ENCODE measurements around the gene SLCO2A1.

Gene SLCO2A1

GRCh38 chr3:133967992-133968892, 61.5 kb downstream of the SLCO2A1 start:
- TF ChIP-seq POLR2AphosphoS5 (IDR thresholded peaks at IDR 0.05; ENCODE audit: borderline replicate concordance, low read depth, low read length) (no peak), FOXP2 (optimal IDR thresholded peaks at IDR 0.05; ENCODE audit: control extremely low read depth, extremely low read length, insufficient read depth) (no peak), EZH2 (IDR thresholded peaks at IDR 0.05) (no peak)
- Histone ChIP-seq H3K36me3 (ENCODE audit: insufficient read depth, low read length) (no peaks in the 10 kb centered on the region), H3K4me3 (no peak overlapping the region), H3K27ac (no peak overlapping the region), H3K9me3 (ENCODE audit: low read depth, low read length) (peaks cover 4% of the 10 kb centered on the region; the same call in 1 of the 2 replicates), H3K9ac (ENCODE audit: insufficient read length) (no peak overlapping the region)
- DNase-seq (ENCODE audit: low read depth, low spot score), result no peak

- H3K36me3 ChIP-seq (ENCODE audit: insufficient read depth, low read length), result no peaks in the 10 kb centered on the region
- TF ChIP-seq EZH2 (IDR thresholded peaks at IDR 0.05) (no peak), FOXP2 (optimal IDR thresholded peaks at IDR 0.05; ENCODE audit: control extremely low read depth, extremely low read length, insufficient read depth) (no peak), POLR2AphosphoS5 (IDR thresholded peaks at IDR 0.05; ENCODE audit: borderline replicate concordance, low read depth, low read length) (no peak)
- H3K9ac ChIP-seq (ENCODE audit: insufficient read length), result no peak overlapping the region
- H3K4me3 ChIP-seq, result no peak overlapping the region
- H3K9me3 ChIP-seq (ENCODE audit: low read depth, low read length), result no peaks in the 10 kb centered on the region
- no peak overlapping the region for H3K27ac ChIP-seq
- DNase-seq (ENCODE audit: low read depth, low spot score), result no peak
Measured at GRCh38 chr3:133966954-133967353, 62.8 kb downstream of the SLCO2A1 start.

- no peak overlapping the region for H3K4me3 ChIP-seq
- TF ChIP-seq FOXP2 (optimal IDR thresholded peaks at IDR 0.05; ENCODE audit: control extremely low read depth, extremely low read length, insufficient read depth), result no peak
- no peak for TF ChIP-seq POLR2AphosphoS5 (IDR thresholded peaks at IDR 0.05; ENCODE audit: borderline replicate concordance, low read depth, low read length)
- TF ChIP-seq EZH2 (IDR thresholded peaks at IDR 0.05), result no peak
Measured at GRCh38 chr3:133965906-133966305, 63.8 kb downstream of the SLCO2A1 start.

DNA sequence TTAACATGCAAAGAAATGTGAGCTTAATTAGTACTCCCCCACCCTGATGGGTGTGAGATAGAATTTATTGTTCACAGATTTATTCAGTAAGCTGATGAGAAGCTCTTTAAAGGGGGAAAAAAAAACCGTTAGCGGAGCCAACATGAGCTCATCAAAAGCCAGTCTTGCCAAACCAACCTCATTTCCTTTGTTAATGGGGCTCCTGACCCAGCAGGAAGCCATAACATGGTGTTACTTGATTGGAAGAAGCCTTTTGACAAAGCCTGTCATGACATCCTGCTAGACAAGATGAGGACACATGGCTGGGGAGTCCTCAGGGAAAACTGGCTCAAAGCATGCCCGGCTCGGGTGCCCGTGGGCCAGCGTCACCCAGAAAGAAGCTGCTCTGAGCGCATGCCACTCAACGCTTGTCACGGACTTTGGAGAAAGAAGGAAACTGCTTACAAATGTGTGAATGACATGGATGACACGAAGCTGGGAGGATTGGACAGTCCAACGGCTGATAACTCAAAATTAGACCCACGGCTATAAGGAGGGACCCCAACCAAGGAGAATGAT, 64.6 kb downstream of the SLCO2A1 start:
- Histone ChIP-seq H3K4me3 (no peak overlapping the region), H3K36me3 (ENCODE audit: insufficient read depth, low read length) (no peaks in the 10 kb centered on the region), H3K9ac (ENCODE audit: insufficient read length) (no peak overlapping the region), H3K27ac (no peak overlapping the region), H3K9me3 (ENCODE audit: low read depth, low read length) (no peaks in the 10 kb centered on the region)
- no peak for DNase-seq (ENCODE audit: low read depth, low spot score)
- TF ChIP-seq FOXP2 (optimal IDR thresholded peaks at IDR 0.05; ENCODE audit: control extremely low read depth, extremely low read length, insufficient read depth) (no peak), POLR2AphosphoS5 (IDR thresholded peaks at IDR 0.05; ENCODE audit: borderline replicate concordance, low read depth, low read length) (no peak), EZH2 (IDR thresholded peaks at IDR 0.05) (no peak)

More at GRCh38 chr3:133965906-133966305, 63.8 kb downstream of the SLCO2A1 start:
- Histone ChIP-seq H3K9me3 (ENCODE audit: low read depth, low read length) (no peaks in the 10 kb centered on the region), H3K9ac (ENCODE audit: insufficient read length) (no peak overlapping the region), H3K36me3 (ENCODE audit: insufficient read depth, low read length) (no peaks in the 10 kb centered on the region), H3K27ac (no peak overlapping the region)
- no peak for DNase-seq (ENCODE audit: low read depth, low spot score)

- no peak for DNase-seq (ENCODE audit: low read depth, low spot score)
- H3K36me3 ChIP-seq (ENCODE audit: insufficient read depth, low read length), result no peaks in the 10 kb centered on the region
- no peak overlapping the region for H3K9ac ChIP-seq (ENCODE audit: insufficient read length)
- no peaks in the 10 kb centered on the region for H3K9me3 ChIP-seq (ENCODE audit: low read depth, low read length)
- no peak overlapping the region for H3K4me3 ChIP-seq
- no peak for TF ChIP-seq POLR2AphosphoS5 (IDR thresholded peaks at IDR 0.05; ENCODE audit: borderline replicate concordance, low read depth, low read length)
- TF ChIP-seq FOXP2 (optimal IDR thresholded peaks at IDR 0.05; ENCODE audit: control extremely low read depth, extremely low read length, insufficient read depth), result no peak
- no peak for TF ChIP-seq EZH2 (IDR thresholded peaks at IDR 0.05)
- no peak overlapping the region for H3K27ac ChIP-seq
Measured at GRCh38 chr3:133964547-133964946, 65.2 kb downstream of the SLCO2A1 start.

DNA sequence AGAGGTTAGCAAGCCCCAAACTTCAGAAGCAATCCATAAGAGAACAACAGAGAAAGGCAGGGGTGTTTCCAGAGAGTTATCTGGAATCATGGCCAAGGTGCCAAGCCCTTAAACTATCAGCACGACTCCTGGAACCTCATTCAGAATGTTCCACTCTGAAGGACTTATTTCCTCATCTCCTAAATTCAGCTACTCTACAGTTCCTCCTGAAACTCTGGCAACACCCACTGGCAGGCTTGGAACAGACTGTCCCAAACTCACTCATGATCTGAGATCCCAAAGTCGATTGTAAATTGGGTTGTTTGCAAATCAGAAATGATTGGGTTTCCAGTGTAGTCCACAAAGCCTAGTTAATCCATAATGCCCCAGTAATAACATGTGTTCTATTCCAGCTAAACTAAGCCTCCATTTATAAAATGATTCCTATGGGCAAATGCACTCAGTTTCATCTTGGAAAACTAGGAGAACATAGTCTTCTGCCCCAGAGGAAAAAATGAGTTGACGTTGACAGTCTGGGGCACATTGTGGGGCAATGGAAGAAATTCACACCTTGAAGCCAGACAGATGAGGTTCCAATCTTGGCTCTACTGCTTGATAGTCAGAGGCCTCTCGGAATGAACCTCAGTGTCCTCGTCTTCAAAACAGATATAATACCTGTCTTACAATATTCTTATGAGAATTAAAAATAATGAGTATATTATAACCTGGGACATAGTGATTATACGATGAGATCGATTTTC, 65.9 kb downstream of the SLCO2A1 start:
- no peak overlapping the region for H3K9ac ChIP-seq (ENCODE audit: insufficient read length)
- H3K9me3 ChIP-seq (ENCODE audit: low read depth, low read length), result no peaks in the 10 kb centered on the region
- H3K36me3 ChIP-seq (ENCODE audit: insufficient read depth, low read length), result no peaks in the 10 kb centered on the region
- H3K4me3 ChIP-seq, result no peak overlapping the region
- TF ChIP-seq POLR2AphosphoS5 (IDR thresholded peaks at IDR 0.05; ENCODE audit: borderline replicate concordance, low read depth, low read length) (no peak), EZH2 (IDR thresholded peaks at IDR 0.05) (no peak), FOXP2 (optimal IDR thresholded peaks at IDR 0.05; ENCODE audit: control extremely low read depth, extremely low read length, insufficient read depth) (no peak)
- no peak overlapping the region for H3K27ac ChIP-seq
- DNase-seq (ENCODE audit: low read depth, low spot score), result no peak

- Histone ChIP-seq H3K4me3 (no peak overlapping the region), H3K9ac (ENCODE audit: insufficient read length) (no peak overlapping the region), H3K27ac (no peak overlapping the region), H3K36me3 (ENCODE audit: insufficient read depth, low read length) (no peaks in the 10 kb centered on the region), H3K9me3 (ENCODE audit: low read depth, low read length) (no peaks in the 10 kb centered on the region)
- TF ChIP-seq POLR2AphosphoS5 (IDR thresholded peaks at IDR 0.05; ENCODE audit: borderline replicate concordance, low read depth, low read length) (no peak), EZH2 (IDR thresholded peaks at IDR 0.05) (no peak), FOXP2 (optimal IDR thresholded peaks at IDR 0.05; ENCODE audit: control extremely low read depth, extremely low read length, insufficient read depth) (no peak)
- DNase-seq (ENCODE audit: low read depth, low spot score), result no peak
Measured at GRCh38 chr3:133962849-133963248, 66.9 kb downstream of the SLCO2A1 start.

All from SK-N-MC (cell line).